NCI-H1694 (cell line): ENCODE measurements around the gene DMD.
"Not testable (repeated sequence)": the region's sequence is repeated elsewhere in the genome, so short reads cannot be mapped to it uniquely, and the experiment has no call there.

ENCODE experiments used
- DNase-seq: peaks from one replicate; lab custom pipeline; 2025; lab: John Stamatoyannopoulos, UW

The DMD gene

GRCh38 chrX:32847921-32848320 lies 363.4 kb downstream of the DMD start:
- no peak for DNase-seq

DNA sequence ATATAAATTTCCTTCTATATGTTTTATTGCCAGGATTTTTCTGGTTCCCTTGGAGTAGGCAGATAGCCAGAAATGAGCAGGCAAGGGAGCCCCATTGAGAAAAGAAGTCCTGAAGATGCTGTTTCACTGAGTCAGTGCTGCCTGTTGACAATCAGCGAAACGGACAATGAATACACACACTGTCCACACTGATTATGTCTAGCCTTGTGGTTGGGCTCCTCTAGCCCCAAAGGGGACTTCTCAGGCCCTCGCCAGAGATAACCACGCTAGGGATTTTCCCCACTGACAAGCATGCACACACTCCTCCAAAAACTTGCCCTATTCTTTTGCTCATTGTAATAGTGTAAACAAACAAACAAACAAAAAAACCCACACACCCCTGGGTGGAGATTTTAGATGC lies 369.3 kb downstream of the DMD start:
- DNase-seq: no peak

DNA sequence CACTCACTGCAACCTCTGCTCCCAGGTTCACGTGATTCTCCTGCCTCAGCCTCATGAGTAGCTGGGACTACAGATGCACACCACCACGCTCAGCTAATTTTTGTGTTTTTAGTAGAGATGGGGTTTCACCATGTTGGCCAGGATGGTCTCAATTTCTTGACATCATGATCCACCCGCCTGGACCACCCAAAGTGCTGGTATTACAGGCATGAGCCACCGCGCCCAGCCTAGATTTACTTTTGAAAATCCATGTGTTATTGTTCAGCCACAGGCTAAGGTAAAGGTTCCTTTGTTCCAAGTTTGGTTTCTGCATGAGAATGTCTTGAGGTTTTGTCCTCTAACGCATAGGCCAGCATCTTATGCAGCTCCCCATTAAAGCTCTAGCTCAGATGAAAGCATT lies 371.6 kb downstream of the DMD start:
- DNase-seq: no peak

DNA sequence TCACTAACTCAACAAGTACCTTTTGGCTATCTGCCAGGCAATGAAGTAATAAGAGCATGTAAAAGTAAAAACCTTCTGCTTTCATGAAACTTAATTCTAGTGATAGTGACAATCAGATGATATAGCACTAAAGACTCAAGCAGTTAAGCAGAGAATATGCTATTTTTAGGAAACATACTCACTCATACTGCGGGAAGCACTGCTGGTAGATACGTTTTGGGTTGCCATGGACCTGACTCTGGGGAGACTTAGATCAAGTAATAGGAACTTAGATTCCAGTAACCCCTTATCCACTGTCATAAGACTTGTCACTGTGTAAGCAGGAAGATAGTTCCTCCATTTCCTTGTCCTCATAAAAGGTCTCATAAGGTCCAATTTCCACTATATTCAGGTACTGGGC lies 386.3 kb downstream of the DMD start:
- no peak for DNase-seq

DNA sequence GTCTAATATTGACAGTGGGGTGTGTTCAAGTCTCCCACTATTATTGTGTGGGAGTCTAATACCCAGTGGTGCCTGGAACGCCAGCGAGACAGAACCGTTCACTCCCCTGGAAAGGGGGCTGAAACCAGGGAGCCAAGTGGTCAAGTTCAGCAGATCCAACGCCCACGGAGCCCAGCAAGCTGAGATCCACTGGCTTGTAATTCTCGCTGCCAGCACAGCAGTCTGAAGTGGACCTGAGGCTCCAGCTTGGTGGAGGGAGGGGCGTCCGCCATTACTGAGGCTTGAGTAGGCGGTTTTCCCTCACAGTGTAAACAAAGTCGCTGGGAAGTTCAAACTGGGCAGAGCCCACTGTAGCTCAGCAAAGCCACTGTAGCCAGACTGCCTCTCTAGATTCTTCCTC lies 407.3 kb downstream of the DMD start:
- DNase-seq: no peak

GRCh38 chrX:32798990-32799389 lies 412.4 kb downstream of the DMD start:
- DNase-seq: no peak

- DNase-seq: no peak
Measured at GRCh38 chrX:32788936-32789335, 422.4 kb downstream of the DMD start.

DNA sequence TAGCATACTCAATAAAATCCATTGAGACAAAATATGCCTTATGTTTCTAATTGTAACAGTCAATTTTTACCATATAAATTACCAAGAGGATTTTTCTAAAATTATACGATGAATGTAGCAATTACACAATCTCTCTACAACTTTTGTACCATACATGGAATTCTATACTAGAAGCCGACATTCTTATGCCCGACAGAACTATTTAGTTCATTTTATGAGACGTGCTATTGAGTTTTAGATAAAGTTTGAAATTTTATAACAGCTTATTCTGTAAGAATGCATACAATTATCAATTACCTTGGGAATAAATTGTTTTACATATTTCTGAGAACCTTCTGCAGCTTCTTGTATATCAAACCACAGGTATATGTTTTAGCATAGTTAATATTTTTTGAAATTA lies 431.2 kb downstream of the DMD start:
- DNase-seq: no peak

DNA sequence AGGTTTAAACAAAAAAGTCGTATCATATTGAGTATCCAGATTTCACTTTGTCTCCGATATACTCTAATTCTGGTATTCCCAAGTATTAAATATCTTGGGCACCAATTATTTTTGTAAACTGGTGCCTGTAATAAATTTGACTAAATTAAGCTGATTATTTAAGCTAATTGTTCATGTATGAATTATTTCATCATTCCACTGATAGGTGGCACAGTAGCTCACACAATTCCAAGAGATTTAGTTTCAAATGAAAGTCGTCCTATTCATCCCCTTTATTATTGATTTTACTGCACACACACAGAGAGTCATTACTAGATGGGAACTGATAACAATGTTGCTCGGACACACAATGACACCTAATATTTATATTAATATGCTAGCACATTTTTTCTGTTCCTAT lies 432.4 kb downstream of the DMD start:
- no peak for DNase-seq

DNA sequence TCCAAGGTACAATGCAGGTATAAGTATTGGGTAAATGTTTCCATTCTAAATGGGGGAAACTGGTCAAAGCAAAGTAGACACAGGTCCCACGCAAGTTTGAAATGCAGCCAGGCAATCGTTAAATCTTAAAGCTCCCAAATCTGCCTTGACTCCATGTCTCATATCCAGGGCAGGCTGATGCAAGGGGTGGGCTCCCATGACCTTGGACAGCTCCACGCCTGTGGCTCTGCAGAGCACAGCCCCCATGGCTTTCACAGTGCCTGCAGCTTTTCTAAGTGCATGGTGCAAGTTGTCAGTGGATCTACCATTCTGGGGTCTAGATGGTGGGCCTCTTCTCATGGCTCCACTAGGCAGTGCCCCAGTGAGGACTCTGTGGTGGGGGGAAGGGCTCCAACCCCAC lies 436.4 kb downstream of the DMD start:
- DNase-seq: no peak

- DNase-seq: no peak
Measured at GRCh38 chrX:32749070-32749469, 462.3 kb downstream of the DMD start.

DNA sequence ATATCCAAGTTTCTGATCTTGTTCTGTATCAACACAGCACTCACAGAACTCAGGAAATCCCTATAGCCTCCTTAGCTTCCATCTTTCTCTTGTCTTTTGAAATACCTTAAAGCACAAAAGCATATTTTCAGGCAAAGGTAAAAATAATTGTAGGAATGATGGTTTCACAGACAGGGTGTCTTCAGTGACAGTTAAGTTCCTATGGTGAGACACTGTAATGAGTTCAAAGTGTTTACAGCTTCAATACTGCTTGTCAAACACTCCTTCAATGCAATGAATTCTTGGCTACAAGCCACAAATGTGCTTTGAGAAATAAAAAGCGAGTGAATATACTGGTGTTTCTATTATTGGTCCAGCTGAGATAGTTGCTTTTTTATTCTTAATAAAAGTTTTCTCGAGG lies 466.0 kb downstream of the DMD start:
- DNase-seq: no peak

DNA sequence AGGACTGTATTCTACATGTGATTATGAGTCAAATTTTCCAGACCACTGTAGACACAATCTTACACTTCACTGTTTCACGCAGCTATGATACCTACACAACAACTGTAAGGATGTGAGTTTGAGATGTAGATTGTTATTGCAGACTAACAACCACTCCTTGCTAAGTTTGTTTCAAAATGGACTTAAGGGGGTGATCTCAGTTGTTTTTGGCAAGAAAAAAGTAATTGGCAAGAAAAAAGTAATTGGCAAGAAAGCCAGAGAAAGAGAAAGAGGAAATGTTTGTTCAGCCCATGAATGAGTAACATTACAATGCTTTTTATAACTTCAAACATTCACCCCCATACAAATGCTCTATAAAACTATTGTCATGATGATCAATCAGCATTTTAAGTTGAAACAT lies 466.4 kb downstream of the DMD start:
- DNase-seq: no peak

DNA sequence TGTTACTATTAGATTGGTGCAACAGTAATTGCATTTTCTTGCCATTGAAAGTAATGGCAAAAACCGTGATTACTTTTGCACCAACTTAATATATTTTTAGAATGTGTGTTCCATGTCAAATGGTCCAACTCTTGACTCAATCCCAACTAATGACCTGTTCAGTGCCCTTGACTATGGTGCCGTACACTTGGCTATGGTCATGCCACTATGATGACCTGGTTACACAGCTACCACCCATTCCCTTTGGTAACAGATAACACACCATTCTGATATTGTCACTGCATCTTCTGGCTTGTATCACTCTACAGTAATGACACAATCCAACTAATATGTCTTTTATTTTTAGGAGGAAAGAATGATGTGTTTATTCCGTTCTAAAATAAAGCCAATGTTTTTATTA lies 469.4 kb downstream of the DMD start:
- no peak for DNase-seq

GRCh38 chrX:32708542-32708941 lies 502.8 kb downstream of the DMD start:
- no peak for DNase-seq

- not testable (repeated sequence) for DNase-seq
Measured at GRCh38 chrX:32705385-32705784, 506.0 kb downstream of the DMD start.

DNA sequence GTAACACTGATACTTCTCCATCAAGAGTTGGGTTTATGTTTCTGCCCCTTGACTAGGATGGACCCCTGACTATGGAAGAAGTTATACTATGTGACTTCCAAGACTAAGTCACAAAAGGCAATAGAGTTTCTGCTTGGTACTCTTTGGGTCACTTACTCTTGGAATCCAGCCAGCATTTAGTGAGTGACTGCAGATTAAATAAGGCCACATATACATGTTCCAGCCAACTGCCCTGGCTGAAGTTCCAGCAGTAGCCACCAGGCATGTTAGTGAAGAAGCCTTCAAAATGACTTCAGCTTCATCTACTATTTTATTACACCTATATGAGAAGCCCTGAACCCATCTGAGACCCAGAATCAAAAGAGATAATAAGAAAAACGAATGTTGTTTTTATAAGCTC lies 524.0 kb downstream of the DMD start:
- no peak for DNase-seq

GRCh38 chrX:32678487-32678886 lies 532.9 kb downstream of the DMD start:
- DNase-seq: no peak

DNA sequence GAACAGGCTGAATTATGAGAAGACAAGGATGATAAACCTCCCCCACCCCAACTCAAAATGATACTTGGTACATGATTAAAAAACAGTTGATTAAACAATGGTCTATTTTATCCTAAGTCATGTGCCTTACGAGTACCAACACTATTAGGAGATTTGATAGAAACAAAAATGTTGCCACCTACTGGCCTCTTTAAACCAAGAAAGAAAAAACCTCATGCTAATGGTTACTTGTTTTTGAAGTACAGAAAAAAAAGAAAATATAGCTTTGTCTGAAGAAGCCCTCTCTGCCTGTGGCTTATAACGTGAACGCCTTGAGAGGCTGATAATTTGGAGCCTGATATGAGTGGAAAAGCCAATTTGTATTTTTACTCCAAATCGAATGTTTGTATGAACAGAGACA lies 538.2 kb downstream of the DMD start:
- DNase-seq: no peak

DNA sequence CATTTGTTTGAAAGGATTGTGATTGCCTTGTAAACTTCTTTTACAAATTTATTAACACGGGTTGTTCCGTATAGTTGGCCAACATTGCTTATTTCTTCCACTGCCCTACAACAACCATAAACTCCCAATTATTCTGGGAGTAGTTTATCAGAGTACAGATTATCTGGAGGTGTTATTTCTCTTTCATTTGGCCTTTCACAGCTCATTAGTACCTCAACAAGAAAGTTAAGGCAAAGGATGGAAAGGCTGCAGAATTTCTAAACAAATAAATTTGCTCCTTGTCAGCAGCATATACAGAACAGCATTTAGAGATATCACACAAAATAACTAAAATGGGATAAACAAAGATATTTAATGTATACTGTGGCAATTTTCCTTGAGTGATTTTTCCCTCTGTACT lies 548.8 kb downstream of the DMD start:
- DNase-seq: no peak

GRCh38 chrX:32644476-32645245 lies 566.7 kb downstream of the DMD start:
- DNase-seq: no peak

DNA sequence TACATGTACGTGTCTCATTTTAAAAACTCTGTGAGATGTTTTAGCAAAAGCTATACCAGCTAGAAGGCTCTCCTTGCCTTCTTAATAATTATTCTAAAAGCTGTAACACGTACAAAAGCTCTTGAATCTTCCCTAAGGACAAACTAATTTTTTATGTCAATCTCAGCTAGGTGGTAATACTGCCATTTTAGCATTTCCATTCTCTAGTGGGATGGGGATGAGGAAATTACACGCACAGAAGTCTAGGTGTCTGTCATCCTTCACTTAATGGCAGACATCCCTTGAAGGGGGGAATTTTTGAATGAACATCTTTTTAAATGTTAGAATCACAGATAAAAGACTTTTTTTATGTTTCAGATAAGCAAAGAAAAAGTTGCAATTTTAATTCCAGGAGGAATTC lies 569.1 kb downstream of the DMD start:
- DNase-seq: no peak

DNA sequence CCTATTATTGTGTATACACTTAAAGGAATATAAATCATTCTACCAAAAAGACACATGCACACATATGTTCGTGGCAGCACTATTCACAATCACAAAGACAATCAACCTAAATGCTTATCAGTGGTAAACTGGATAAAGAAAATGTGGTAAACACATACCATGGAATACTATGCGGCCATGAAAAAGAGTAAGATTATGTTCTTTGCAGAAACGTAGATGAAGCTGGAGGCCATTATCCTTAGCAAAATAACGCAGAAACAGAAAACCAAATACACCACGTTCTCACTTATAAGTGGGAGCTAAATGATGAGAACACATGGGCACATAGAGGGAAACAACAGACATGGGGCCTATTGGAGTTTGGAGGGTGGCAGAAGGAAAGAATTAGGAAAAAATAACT lies 593.2 kb downstream of the DMD start:
- DNase-seq: no peak

- no peak for DNase-seq
Measured at GRCh38 chrX:32614707-32615106, 596.6 kb downstream of the DMD start.

DNA sequence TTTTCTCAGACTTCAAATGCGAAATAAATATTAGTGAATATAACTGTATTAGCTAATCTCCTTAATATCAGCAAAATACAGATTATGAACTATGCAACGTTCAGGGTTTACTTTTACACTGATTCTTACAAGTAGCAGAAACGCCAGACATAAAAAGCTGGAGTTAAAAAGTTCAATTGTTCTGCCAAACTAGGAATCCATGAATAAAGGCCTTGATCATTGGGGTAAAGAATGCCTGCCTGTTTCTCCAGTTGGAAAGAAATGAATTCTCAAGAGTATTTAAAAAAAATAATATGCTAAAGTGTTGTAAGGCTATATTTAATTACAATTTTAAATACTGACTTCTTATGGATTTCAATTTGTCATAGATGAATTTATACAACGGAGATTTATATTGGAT lies 612.2 kb downstream of the DMD start:
- no peak for DNase-seq
